GM21447 (cell line): Measurements from ENCODE around the gene SPDYE16.
A peak's percentile ranks its signal among the peaks of the same experiment; 100 is the strongest.
"Not testable (repeated sequence)": the region's sequence is repeated elsewhere in the genome, so short reads cannot be mapped to it uniquely, and the experiment has no call there.

Source experiments
- ATAC-seq: cut with Tn5 transposase; IDR thresholded peaks from one replicate; pipeline ENCODE4 v1.9.1; 2021; ENCODE audit not compliant: unreplicated experiment

The SPDYE16 gene, protein sequence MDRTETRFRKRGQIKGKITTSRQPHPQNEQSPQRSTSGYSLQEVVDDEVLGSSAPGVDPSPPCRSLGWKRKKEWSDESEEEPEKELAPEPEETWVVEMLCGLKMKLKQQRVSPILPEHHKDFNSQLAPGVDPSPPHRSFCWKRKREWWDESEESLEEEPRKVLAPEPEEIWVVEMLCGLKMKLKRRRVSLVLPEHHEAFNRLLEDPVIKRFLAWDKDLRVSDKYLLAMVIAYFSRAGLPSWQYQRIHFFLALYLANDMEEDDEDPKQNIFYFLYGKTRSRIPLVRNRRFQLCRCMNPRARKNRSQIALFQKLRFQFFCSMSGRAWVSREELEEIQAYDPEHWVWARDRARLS

DNA sequence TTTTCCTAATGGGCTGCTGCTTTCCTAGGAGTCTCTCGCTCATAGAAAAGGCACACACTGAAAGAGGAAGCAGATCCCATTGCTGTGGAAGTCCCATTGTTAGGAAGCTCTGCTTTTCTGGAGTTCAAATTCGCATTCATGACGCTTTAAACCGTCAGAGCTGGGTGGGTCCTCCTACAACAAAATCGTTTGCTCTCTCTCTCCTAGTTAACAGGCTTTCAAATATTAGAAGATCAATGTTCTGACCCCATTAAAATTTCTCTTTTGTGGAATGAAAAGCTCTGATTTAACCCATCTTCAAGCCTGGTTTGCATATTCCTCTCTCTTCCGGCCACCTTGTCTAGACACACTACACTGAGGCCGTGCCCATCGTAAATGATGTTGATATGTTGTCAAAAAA is at the start of gene SPDYE16:
Gene SPDYE16 (minus strand): TSS at position 101 of the 400 bp plus-strand sequence. CDS start 1,838 bp downstream, outside the sequence.
- ATAC-seq: not testable (repeated sequence)

DNA sequence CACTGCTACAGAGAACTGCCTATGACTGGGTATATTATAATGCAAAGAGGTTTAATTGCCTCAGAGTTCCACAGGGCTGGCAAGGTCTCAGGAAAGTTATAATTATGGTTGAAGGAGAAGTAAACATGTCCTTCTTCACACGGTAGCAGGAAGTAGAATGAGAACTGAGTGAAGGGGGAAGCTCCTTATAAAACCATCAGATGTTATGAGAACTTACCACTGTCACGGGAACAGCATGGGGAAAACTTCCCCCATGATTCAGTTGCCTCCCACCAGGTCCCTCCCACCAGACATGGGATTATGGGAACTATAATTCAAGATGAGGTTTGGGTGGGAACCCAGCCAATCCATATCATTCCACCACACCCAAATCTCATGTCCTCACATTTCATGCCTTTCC is 49.6 kb upstream of the SPDYE16 start:
- ATAC-seq: not testable (repeated sequence)

DNA sequence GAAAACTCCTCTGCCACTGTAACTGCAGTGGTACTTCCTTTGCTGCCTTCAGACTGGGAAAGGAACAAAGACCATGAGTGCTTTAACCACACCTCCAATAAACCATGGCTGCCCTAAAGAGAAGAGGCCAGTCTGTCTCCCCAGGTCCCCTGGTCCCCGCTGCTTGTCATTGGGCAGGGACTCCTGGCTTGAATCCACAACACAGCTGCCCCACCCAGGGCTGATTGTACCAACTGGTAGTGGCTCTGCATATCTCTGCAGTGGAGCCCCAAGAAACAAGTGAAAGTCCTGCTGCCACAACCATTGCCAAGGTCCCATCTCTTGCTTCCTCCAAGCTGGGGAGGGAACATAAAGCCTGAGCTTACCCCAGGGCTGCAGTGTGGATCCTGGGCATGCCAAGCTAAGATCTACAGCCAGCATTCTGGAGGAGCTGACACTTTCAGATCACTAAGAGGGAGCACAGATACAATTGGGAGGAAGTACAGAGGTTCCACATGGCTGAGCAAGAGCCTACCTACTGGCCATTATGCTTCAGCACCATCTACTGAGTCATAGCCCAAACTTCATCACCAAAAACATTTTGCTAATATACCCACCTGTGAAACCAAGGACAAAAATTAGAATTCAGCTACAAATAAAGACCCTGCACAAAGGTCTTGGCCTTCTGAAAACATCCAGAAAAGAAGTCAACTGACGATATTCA is 48.7 kb upstream of the SPDYE16 start:
- ATAC-seq: peak; percentile 74

DNA sequence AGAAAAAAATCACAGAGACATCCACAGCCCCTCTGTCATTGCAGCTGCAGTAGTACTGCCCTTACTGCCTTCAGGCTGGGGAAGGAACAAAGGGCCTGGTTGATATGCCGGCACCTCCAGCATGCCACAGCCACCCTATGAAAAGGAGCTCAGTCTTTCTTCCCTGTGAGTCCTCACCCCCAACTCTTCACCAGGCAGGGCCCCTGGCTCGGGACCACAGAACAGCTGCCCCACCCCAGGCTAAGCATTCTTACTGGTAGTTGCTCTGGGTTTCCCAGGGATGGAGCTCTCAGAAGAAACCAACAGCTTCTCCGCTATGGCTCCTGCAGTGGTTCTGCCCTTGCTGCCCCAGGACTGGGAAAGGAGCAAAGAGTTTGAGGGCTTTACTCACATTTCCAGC is 47.9 kb upstream of the SPDYE16 start:
- ATAC-seq: not testable (repeated sequence)

DNA sequence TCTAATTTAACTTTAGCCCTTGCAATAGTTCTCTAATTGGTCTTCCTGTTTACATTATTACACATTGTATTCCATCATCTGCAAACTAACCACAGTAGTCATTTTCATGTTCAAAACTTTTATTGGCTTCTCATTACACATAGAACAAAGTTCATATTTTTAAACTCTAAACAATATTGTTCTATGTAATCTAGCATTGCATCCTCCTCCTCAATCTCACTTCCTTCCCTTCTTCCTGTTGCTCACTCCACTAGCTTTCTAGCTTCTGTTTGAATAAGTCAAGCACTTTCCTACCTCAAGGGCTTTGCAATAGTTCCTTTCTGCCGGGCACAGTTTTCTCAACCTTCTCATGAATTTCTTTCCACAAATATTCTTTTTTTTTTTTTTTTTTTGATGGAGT is 45.5 kb upstream of the SPDYE16 start:
- not testable (repeated sequence) for ATAC-seq

DNA sequence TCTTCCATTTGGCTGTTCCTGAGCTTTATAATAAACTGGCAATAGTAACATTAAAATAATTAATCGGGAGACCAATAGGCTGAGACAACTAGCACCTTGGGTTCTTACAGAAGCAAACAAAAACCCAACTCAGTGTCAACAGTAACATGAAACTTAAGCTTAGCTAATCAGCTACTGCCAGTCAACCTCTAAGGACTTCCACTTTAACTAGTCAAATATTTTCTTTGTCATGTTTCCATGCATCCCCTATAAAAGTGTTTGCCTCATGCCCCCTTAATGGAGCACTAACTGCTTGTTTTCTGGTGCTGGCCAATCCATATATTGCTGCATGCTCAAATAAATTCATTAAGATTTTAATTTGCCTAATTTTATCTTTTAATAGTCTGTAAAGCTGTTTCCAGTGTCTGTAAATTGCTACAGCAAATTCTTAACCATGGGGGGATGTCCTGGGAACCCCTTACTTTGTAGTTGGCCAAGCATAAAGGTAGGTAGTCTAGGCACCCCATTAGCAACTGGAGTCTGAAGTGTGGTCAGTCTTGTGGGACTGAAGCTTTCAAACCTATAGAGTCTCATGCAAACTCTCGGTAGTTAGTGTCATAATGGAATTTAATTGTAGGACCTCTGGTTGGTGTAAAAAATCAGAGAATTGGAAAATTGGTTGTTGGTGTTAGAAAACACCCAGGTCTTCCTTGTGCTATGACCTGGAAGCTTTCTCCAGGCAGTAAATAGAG is 43.7 kb upstream of the SPDYE16 start:
- ATAC-seq: not testable (repeated sequence)

DNA sequence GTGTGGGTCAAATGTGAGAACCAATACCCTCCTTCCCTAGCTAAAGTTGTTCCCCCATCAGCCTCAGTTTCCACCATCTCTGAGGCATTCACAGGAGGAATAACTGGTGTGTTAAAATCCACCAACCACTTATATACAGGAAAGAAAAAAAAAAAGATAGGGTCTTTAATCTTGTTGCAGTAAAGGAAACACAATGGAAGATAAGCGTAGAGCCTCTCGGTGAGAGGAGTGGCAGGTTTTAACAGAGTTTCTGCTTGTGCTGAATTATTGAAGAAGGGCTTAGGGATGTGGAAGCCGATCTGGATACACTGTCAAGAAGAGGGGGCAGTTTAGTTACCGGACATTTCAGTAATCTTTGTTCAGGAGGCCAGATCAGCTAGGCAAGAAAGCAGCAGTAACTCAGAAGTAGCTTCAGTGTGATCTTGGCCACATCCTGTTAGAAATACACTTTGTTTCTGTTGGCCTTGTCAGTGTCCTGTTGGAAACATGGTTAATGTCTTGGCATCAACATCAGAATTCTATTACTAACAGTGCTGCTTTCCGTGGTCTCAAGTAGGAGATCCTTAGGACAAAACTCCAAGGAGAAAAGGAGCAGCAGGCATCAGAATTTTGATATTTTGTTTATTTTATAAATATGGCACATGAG is 40.7 kb upstream of the SPDYE16 start:
- ATAC-seq: not testable (repeated sequence)

DNA sequence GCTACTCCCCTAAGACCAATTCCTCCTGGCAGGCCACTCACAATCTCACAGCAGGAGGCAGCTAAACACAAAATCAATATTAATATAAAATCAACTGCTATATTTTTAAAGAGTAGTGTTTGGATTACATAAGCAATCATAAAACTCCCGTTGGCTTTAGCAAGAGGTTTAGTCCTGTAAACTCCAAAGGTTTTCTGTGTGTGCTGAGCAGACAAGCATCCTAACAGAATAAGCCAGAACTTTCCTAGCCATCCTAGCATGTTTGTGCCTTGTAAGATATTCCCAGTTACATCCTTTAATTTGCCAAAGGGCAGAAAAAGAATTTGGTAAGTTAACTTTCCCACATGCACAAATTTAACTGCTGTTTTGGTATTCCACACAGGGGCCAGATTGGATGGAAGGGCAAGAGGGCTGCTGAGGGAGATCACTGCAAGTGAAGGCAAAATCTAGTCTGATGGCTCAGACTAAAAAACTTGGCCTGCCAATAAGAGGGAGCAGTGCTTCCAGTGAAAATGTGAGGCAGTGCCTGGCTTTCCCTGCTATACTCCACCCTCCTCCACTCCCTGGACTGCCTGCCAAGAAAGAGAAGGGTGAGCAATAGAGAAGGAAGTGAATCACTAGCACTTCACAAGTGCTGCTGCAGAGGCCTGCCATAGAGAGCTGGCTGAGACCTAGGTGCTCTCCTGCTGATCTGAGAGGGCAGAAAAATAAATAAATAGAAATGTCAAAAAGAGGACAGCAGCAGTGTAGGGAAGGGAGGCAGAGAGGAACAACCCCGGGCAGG is 39.9 kb upstream of the SPDYE16 start:
- not testable (repeated sequence) for ATAC-seq

DNA sequence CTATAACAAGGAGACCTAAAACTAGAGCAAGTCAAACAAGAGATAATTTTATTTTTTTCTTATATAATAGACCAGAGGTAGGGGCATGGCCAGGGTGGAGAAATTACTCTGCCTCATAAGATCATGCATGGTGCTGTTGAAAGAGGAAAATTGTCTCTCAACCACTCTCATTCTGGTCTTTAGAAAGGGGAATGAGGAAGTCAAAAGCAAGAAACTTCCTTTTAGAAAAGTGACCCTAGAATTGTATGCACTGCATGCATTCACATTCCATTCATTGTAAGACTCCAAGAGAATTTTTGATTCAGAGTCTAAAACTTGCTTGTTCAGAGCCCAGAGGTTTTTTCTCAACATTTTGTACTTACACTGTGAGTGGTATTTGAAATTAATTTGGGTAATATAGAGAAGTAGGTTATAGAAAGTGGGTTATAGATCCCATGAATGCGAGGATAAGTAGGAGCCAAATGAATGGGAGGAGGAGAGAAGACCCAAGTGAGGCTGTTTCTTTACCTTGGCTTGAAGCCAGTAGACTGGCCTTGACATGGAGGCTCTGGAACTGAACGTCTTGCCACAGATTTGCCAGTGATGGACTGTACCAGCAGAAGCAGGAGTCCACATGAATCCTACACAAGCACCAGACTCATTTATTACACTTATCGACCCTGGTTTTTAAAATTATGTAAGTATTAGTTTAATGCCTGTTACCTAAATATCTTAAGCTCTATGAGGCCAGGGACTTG is 33.0 kb upstream of the SPDYE16 start:
- not testable (repeated sequence) for ATAC-seq

DNA sequence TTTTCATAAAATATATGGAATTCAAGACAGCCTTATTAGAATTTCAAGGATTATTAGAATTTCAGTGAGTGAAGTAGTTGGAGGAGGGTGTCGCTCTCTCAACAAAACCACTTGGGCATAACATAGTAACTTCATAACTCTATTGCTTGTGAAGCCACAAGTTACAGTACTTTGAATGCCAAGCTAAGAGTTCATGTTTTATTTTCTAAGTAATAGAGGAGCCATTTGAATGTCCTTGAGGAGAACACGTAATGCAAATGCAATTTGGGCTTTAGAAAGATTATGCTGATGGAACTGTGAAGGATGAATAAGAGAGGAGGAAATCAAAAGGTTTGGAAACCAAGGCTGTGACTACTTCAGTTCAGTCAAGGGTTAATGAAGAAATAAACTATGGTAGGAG is 32.3 kb upstream of the SPDYE16 start:
- not testable (repeated sequence) for ATAC-seq

DNA sequence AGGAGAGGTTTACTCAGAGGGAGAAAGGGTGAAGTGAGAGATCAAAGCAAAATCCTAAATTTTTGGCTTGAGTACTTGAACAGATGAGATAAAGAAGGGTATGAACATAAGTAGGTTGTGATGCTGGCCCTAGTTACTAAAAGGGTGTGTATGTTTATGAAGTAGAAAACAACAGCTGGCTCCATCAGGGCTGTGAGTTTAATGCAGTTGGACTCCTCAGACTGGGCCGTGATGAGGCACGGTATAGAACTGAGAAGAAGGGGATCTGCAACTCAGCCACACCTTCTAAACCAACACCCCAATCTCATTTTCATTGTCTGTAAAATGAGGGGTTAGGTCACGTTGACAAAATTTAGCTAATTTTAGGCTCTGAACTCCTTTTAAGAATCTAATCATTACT is 29.2 kb upstream of the SPDYE16 start:
- not testable (repeated sequence) for ATAC-seq

DNA sequence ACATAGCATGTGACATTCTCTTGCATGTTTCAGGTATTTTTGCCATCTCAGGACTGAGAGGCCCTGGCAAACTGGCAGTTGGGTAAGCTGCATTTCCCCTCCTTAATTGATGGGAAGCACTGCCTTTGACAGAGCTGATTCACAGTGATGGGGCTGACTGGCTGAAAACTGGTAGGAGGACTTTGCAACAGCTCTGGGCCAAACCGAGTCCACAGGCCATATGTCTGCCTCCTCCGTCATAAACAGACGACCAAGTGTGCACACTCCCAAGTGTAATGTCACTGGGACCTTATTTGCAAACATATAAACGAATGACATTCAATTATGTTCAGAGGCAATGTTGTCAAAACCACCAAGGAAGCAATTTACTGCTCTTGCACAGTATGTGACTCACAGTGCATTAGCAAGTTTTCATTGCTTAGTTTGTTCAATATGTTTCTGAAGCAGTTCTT is 27.3 kb upstream of the SPDYE16 start:
- not testable (repeated sequence) for ATAC-seq

DNA sequence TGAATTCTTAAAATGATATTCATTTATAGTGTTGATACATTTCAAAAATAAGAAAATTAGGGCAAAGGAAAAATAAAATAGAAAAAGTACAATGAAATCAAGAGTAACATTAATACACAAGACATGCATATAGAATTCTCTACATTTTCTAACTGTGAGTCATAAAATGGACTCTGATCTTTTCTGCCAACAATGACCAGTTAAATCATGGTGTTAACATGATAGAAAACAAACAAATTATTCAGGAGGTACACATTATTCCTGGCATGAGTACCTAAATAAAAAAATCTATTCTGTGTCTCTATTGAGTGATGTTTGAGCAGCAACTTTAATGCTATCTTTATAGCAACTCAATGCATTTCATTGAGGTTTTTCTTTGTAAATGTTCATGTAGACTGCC is 25.6 kb upstream of the SPDYE16 start:
- ATAC-seq: not testable (repeated sequence)

DNA sequence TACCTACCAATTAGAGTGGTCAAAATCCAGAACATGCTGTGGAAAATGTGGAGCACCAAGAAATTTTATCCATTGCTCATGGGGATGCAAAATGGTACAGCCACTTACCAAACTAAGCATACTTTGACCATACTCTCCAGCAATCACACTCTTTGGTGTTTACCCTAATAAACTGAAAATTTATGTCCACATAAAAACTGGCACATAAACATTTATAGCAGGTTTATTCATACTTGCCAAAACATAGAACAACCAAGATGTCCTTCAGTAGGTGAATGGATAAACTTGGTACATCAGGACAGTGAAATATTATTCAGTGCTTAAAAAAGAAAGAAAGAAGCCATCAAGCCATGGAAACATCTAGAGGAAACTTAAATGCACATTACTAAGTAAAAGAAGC is 24.7 kb upstream of the SPDYE16 start:
- ATAC-seq: not testable (repeated sequence)

DNA sequence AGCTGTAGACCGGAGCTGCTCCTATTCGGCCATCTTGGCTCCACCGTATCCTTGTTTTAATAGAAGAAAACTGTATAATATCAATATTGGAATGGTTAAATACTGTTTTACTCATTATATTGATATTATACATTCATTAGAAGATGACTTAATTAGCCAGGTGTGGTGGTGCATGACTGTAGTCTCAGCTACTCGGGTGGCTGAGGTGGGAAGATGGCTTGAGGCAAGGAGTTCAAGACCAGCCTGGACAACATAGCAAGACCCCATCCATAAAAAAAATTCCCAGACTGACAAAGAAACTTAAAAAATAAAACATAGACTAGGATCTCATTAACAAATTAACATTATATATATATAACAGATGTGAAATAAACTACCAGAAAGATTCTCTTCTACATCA is 24.2 kb upstream of the SPDYE16 start:
- ATAC-seq: not testable (repeated sequence)

DNA sequence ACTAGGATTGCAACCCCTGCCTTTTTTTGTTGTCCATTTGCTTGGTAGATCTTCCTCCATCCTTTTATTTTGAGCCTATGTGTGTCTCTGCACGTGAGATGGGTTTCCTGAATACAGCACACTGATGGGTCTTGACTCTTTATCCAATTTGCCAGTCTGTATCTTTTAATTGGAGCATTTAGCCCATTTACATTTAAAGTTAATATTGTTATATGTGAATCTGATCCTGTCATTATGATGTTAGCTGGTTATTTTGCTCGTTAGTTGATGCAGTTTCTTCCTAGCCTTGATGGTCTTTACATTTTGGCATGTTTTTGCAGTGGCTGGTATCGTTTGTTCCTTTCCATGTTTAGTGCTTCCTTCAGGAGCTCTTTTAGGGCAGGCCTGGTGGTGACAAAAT is 21.9 kb upstream of the SPDYE16 start:
- not testable (repeated sequence) for ATAC-seq

DNA sequence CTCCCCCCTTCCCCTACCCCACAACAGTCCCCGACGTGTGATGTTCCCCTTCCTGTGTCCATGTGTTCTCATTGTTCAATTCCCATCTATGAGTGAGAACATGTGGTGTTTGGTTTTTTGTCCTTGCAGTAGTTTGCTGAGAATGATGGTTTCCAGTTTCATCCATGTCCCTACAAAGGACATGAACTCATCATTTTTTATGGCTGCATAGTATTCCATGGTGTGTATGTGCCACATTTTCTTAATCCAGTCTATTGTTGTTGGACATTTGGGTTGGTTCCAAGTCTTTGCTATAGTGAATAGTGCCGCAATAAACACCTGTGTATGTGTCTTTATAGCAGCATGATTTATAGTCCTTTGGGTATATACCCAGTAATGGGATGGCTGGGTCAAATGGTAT is 18.2 kb upstream of the SPDYE16 start:
- ATAC-seq: not testable (repeated sequence)

DNA sequence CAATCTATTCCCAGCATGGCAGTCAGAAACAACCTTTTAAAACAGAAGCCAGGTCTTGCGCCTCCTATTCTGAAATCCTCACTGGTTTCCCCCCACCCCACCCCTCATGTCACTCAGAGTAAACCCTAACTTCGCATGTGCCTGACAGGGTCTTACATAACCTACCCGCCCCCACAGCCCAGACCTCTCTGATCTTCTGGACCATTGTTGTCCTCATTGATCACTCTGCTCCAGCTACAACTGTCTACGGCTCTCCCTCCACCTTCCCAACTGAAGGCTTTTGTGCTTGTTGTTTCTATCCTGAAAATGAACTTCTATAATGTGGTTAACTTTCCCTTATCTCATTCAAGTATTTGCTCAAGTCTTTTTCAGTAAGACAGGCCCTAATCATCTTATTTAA is 17.1 kb upstream of the SPDYE16 start:
- ATAC-seq: not testable (repeated sequence)

DNA sequence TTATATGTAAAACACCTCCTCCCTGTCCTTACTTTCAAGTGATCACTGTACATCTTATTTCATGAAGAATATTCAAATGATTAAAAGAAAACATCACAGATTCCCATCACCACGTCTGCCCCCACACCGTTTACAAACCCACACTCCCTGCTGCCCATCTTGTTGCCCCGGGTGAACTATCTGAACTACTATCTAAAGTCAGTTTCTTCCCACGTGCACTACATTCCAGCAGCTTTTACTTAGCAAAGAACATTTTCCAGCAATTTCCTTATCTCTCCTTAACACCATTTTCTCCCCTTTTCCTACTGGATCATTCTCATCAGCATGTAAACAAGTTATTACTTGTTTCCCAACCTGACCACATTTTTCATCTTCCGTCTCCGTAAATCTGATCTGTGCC is 16.6 kb upstream of the SPDYE16 start:
- not testable (repeated sequence) for ATAC-seq
